Body of pancreas (tissue), 4 donors: Measurements from ENCODE around the gene TEX44. TPM values are rescaled to one million over a fixed set of nuclear protein-coding genes. Genes with fewer than 3 reads are reported as not detected.
A peak's percentile ranks its signal among the peaks of the same experiment; 100 is the strongest.

Source experiments
- ATAC-seq: fragments of 150-250 bp; one replicate; pipeline ENCODE4 v1.9.1; 2016
- DNase-seq, 4 donors: peaks; one replicate each; pipeline ENCODE4 v3.0.0-alpha.2; 2019
- H3K27ac ChIP-seq, 4 donors: fragments of 200-600 bp; sonication (generic); 1 replicate in 3 of 4; 2 replicates in 1 of 4; pipeline versions ENCODE4 v1.5.1 to v1.6.1; 2016 to 2019; ENCODE audit warnings: mild to moderate bottlenecking in 1 of 4, mixed read lengths in 1 of 4, moderate library complexity in 1 of 4
- H3K27me3 ChIP-seq, 2 donors: fragments of 200-600 bp; sonication (generic); one replicate each; pipeline ENCODE4 v1.6.0; 2016; ENCODE audit warnings: mild to moderate bottlenecking in 1 of 2
- H3K36me3 ChIP-seq, 2 donors: fragments of 200-600 bp; sonication (generic); replicated peaks in 1 of 2; 2 replicates each; pipeline ENCODE4 v1.5.1; 2016; ENCODE audit warnings: low read depth in 2 of 2; ENCODE audit not compliant: insufficient read depth in 1 of 2
- H3K4me1 ChIP-seq: fragments of 200-600 bp; sonication (generic); one replicate; pipeline ENCODE4 v1.6.0; 2016
- H3K4me3 ChIP-seq, 2 donors: fragments of 200-600 bp; sonication (generic); 1 replicate in 1 of 2; 2 replicates in 1 of 2; pipeline ENCODE4 v1.5.1; 2016 to 2019
- H3K9me3 ChIP-seq, 3 donors: fragments of 200-600 bp; sonication (generic); 1 replicate in 2 of 3; 2 replicates in 1 of 3; pipeline ENCODE4 v1.5.1; 2016
- POLR2A ChIP-seq, 3 donors: fragments of 450-650 bp; IDR thresholded peaks; one replicate each; pipeline ENCODE4 v1.6.1; 2016; ENCODE audit warnings: antibody characterized with exemption in 3 of 3, mild to moderate bottlenecking in 2 of 3
- WGBS, 2 donors: methylation state at CpG; one replicate each; pipeline ENCODE4 v1.1.5; 2017; 5-methylcytosine and 5-hydroxymethylcytosine counted together
- intact Hi-C: fragments of 100-400 bp; cut with DNase I; formaldehyde crosslinking; loops from one replicate; pipeline ENCODE4 v1.15.1; 2023
- total RNA-seq, 2 donors: library from RNA; depleted of rRNA; stranded (reverse); fragments of >200 nt; gene quantifications; one replicate each; pipeline ENCODE4 v1.1.0, GENCODE V29; 2016
- TF ChIP-seq, protein P1 (sequence below), 7 experiments: fragments of 450-650 bp in 4 of 7; fragments of 200-600 bp in 3 of 7; sonication (generic) in 3 of 7; IDR thresholded peaks; one replicate each; pipeline ENCODE4 v1.5.1; 2016 to 2019; ENCODE audit warnings: antibody characterized with exemption in 7 of 7

TEX44 gene
- total RNA-seq, 2 donors from 2014 or later = not detected

DNA sequence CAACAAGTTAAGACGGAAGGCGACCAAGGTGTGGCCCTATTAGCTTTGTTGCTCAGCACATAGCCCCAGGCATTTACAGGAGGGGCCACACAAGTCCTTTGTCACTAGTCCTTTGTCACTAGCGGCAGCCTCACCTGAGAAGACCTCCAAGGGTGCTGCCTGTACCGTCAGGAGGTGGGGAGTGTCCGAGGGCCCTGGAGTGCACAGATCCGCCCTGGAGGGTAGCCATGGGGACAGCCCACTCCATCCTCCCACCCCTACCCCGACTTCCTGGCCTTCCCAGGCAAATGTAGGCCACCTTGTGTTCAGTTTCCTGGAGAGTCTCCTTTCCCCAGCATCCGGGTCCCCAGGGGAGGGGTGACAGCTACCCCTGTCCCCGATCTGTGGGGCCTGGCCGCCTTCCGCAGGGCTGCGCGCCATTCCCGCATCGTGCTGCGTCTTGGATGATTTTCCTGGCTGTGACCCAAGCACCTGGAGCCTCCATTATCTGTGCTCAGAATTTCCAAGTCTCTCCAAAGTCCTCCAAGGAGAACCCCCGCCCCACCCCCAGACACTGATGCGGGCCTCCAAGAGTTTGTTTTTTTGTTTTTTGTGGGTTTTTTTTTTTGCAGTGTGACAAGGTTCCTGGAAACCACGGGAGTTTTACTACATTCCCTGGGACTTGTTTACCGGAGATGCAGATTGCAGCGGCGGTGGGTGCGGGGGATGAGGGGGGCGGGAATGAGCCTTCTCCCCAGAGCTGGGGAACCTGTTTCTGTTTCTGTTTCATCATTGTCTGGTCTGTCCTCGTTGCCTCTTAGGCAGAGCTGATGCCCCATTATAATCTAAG lies 28.6 kb downstream of the TEX44 start:
- Histone ChIP-seq H3K27ac (peak overlapping the region in 1 of 4 donors; percentile 13), H3K36me3 (no peaks in the 10 kb centered on the region), H3K4me3 (no peak overlapping the region), H3K27me3 (no peaks in the 10 kb centered on the region), H3K9me3 (no peaks in the 10 kb centered on the region), H3K4me1 (no peaks in the 10 kb centered on the region)
- WGBS, 2 donors = 38 to 50% methylated on average over 18 to 25 of the region's 25 CpGs
- DNase-seq (no peak), ATAC-seq (peak; percentile 24)
- intact Hi-C loops = no loop called here
- TF ChIP-seq, protein P1, sequence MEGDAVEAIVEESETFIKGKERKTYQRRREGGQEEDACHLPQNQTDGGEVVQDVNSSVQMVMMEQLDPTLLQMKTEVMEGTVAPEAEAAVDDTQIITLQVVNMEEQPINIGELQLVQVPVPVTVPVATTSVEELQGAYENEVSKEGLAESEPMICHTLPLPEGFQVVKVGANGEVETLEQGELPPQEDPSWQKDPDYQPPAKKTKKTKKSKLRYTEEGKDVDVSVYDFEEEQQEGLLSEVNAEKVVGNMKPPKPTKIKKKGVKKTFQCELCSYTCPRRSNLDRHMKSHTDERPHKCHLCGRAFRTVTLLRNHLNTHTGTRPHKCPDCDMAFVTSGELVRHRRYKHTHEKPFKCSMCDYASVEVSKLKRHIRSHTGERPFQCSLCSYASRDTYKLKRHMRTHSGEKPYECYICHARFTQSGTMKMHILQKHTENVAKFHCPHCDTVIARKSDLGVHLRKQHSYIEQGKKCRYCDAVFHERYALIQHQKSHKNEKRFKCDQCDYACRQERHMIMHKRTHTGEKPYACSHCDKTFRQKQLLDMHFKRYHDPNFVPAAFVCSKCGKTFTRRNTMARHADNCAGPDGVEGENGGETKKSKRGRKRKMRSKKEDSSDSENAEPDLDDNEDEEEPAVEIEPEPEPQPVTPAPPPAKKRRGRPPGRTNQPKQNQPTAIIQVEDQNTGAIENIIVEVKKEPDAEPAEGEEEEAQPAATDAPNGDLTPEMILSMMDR (IDR thresholded peaks at IDR 0.05) = no peak
- no peak for TF ChIP-seq POLR2A (IDR thresholded peaks at IDR 0.05)

- H3K27ac ChIP-seq = no peak overlapping the region
- intact Hi-C loops = no loop called here
- no peaks in the 10 kb centered on the region for H3K36me3 ChIP-seq
- no peaks in the 10 kb centered on the region for H3K27me3 ChIP-seq
- H3K9me3 ChIP-seq = no peaks in the 10 kb centered on the region
- 80 to 89% methylated on average over 10 of the region's 10 CpGs for WGBS, 2 donors
- DNase-seq (no peak), ATAC-seq (no peak)
- no peak overlapping the region for H3K4me3 ChIP-seq
- no peak for TF ChIP-seq POLR2A (IDR thresholded peaks at IDR 0.05)
- TF ChIP-seq, protein P1 (IDR thresholded peaks at IDR 0.05) = no peak
- no peaks in the 10 kb centered on the region for H3K4me1 ChIP-seq
Observed at GRCh38 chr2:231622963-231623362, 30.3 kb downstream of the TEX44 start.

DNA sequence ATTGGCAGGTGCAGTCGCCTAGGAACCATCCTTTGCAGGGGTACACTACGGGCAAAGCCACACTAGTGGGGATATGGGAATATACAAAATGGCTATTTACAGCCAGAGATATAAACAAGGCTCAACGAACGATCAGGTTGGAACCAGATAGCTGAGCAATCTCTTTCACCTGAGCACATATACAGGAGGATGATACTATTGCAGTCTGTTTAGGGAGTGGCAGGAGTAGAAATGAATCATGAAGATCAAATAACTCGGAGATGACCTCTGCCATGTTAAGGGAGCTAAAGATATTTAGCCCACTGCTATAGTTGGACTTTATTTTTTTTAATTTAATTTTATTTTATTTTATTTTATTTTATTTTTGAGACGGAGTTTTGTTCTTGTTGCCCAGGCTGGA lies 33.8 kb downstream of the TEX44 start:
- DNase-seq (no peak), ATAC-seq (no peak)
- intact Hi-C loops = no loop called here
- Histone ChIP-seq H3K9me3 (no peaks in the 10 kb centered on the region), H3K36me3 (no peaks in the 10 kb centered on the region), H3K27me3 (no peaks in the 10 kb centered on the region), H3K27ac (no peak overlapping the region), H3K4me3 (no peak overlapping the region), H3K4me1 (no peaks in the 10 kb centered on the region)
- TF ChIP-seq, protein P1 (IDR thresholded peaks at IDR 0.05) = no peak
- TF ChIP-seq POLR2A (IDR thresholded peaks at IDR 0.05) = no peak
- 51 to 57% methylated on average over 6 of the region's 6 CpGs for WGBS, 2 donors

- ATAC-seq (no peak), DNase-seq (no peak)
- Histone ChIP-seq H3K4me3 (no peak overlapping the region), H3K27me3 (no peaks in the 10 kb centered on the region), H3K36me3 (no peaks in the 10 kb centered on the region), H3K27ac (no peak overlapping the region), H3K9me3 (no peaks in the 10 kb centered on the region), H3K4me1 (no peaks in the 10 kb centered on the region)
- WGBS, 2 donors = 77 to 82% methylated on average over 10 of the region's 10 CpGs
- no peak for TF ChIP-seq POLR2A (IDR thresholded peaks at IDR 0.05)
- TF ChIP-seq, protein P1 (IDR thresholded peaks at IDR 0.05) = no peak
- intact Hi-C loops = no loop called here
Observed at GRCh38 chr2:231627384-231628120, 34.9 kb downstream of the TEX44 start.
